Measurements from ENCODE around the gene CDH15.

DNA sequence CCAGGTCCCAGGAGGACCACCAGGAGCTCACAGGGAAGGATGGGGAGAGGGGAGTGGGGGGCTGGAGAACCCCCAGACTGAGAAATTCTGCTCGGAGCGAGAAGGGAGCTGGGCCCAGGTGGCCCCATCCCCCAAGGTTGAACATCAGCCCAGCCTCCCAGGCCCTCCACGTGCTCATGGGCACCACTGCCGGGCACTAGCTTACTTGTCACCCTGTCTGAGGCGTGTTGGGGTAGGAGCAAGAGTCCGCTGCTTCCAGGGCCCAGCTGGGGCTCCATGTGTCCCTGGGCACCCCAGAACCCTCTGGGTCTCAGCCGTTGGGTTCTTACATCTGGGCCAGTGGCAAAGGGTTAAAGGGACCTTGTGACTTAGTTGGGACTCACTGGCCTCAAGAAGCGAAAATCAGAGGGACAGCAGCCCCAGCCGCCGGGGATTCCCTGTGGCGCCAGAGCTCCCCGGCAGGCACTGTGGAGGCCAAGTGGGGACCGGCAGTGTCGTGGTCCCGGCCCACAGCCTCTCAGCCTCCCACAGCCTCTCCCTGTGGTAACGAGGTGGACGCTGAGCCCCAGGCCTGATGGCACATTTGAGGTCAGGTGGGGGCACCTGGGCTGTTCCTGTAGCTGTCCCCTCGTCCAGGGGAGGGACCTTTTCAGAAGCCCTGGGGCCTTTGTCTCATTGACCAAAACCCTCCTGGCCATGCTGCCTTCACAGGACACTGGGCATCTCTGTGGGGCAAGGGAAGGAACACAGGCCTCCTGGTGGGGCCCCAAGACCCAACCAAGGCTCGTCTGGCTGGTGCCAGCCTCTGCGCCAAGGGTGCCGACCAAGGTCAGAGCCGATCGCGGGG is 33.7 kb upstream of the CDH15 start:
- TF ChIP-seq RAD21 (IDR thresholded peaks at IDR 0.05; ENCODE audit: low read depth) (no peak), EP300 (IDR thresholded peaks at IDR 0.05; ENCODE audit: borderline replicate concordance) (no peak), TAF1 (IDR thresholded peaks at IDR 0.05; ENCODE audit: low read depth) (no peak), EGR1 (IDR thresholded peaks at IDR 0.05) (no peak)
- TF ChIP-seq, protein P1, sequence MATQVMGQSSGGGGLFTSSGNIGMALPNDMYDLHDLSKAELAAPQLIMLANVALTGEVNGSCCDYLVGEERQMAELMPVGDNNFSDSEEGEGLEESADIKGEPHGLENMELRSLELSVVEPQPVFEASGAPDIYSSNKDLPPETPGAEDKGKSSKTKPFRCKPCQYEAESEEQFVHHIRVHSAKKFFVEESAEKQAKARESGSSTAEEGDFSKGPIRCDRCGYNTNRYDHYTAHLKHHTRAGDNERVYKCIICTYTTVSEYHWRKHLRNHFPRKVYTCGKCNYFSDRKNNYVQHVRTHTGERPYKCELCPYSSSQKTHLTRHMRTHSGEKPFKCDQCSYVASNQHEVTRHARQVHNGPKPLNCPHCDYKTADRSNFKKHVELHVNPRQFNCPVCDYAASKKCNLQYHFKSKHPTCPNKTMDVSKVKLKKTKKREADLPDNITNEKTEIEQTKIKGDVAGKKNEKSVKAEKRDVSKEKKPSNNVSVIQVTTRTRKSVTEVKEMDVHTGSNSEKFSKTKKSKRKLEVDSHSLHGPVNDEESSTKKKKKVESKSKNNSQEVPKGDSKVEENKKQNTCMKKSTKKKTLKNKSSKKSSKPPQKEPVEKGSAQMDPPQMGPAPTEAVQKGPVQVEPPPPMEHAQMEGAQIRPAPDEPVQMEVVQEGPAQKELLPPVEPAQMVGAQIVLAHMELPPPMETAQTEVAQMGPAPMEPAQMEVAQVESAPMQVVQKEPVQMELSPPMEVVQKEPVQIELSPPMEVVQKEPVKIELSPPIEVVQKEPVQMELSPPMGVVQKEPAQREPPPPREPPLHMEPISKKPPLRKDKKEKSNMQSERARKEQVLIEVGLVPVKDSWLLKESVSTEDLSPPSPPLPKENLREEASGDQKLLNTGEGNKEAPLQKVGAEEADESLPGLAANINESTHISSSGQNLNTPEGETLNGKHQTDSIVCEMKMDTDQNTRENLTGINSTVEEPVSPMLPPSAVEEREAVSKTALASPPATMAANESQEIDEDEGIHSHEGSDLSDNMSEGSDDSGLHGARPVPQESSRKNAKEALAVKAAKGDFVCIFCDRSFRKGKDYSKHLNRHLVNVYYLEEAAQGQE (IDR thresholded peaks at IDR 0.05; ENCODE audit: low read depth) = no peak
